Measurements from ENCODE around the gene ITPA.
"Not testable (repeated sequence)": the region's sequence is repeated elsewhere in the genome, so short reads cannot be mapped to it uniquely, and the experiment has no call there.

The ITPA gene

GRCh38 chr20:3172126-3172932 is 37.0 kb upstream of the ITPA start:
- no peak for DNase-seq

- peak; percentile 89 for DNase-seq
Observed at GRCh38 chr20:3172933-3173609, 36.2 kb upstream of the ITPA start, which contains the start of gene LZTS3. Gene LZTS3 (minus strand): TSS chr20:3173549. CDS start chr20:3167163, 6,386 bp downstream.

- peak; percentile 96 for DNase-seq
Observed at GRCh38 chr20:3173610-3174441, 35.5 kb upstream of the ITPA start.

GRCh38 chr20:3174442-3175261 is 34.6 kb upstream of the ITPA start:
- DNase-seq = no peak

- DNase-seq = no peak
Observed at GRCh38 chr20:3175270-3175669, 34.0 kb upstream of the ITPA start.

GRCh38 chr20:3177746-3178485 is 31.4 kb upstream of the ITPA start:
- no peak for DNase-seq

GRCh38 chr20:3180319-3180718 is 29.0 kb upstream of the ITPA start:
- no peak for DNase-seq

- no peak for DNase-seq
Observed at GRCh38 chr20:3181270-3181669, 28.0 kb upstream of the ITPA start.

GRCh38 chr20:3182429-3182828 is 26.9 kb upstream of the ITPA start:
- not testable (repeated sequence) for DNase-seq

GRCh38 chr20:3183896-3184612 is 25.2 kb upstream of the ITPA start:
- DNase-seq = no peak

- DNase-seq = not testable (repeated sequence)
Observed at GRCh38 chr20:3187861-3188260, 21.4 kb upstream of the ITPA start.

GRCh38 chr20:3188823-3189413 is 20.4 kb upstream of the ITPA start:
- no peak for DNase-seq

GRCh38 chr20:3189561-3190131 is 19.7 kb upstream of the ITPA start:
- no peak for DNase-seq

GRCh38 chr20:3190681-3191111 is 18.6 kb upstream of the ITPA start:
- DNase-seq = no peak

GRCh38 chr20:3192226-3193015 is 16.9 kb upstream of the ITPA start:
- no peak for DNase-seq

- no peak for DNase-seq
Observed at GRCh38 chr20:3193806-3194616, 15.3 kb upstream of the ITPA start.

- DNase-seq = no peak
Observed at GRCh38 chr20:3194617-3195280, 14.5 kb upstream of the ITPA start.
